ENCODE data around the gene IGFLR1. TPM values are rescaled to one million over a fixed set of nuclear protein-coding genes. Genes with fewer than 3 reads are reported as not detected.

IGFLR1 gene, protein sequence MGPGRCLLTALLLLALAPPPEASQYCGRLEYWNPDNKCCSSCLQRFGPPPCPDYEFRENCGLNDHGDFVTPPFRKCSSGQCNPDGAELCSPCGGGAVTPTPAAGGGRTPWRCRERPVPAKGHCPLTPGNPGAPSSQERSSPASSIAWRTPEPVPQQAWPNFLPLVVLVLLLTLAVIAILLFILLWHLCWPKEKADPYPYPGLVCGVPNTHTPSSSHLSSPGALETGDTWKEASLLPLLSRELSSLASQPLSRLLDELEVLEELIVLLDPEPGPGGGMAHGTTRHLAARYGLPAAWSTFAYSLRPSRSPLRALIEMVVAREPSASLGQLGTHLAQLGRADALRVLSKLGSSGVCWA
- 31.2 and 35.2 TPM in 2 replicates for total RNA-seq

GRCh38 chr19:35742121-35742724, at the start of gene IGFLR1:
Gene IGFLR1, minus strand, starts transcription at chr19:35742452. Its CDS starts 1,272 bp downstream, at chr19:35741180.
- intact Hi-C loops (cut with micrococcal nuclease): loop anchor here (5.0 to 10.0 kb wide), 2 partner anchors 115 to 373 kb away; partner anchors contain the start of genes OVOL3, POLR2I, RBM42 and TBCB

- intact Hi-C loops (cut with micrococcal nuclease): no loop called here
Measured at GRCh38 chr19:35791814-35792279, 49.6 kb upstream of the IGFLR1 start.

- intact Hi-C loops (cut with micrococcal nuclease): no loop called here
Measured at GRCh38 chr19:35790981-35791813, 48.9 kb upstream of the IGFLR1 start.

DNA sequence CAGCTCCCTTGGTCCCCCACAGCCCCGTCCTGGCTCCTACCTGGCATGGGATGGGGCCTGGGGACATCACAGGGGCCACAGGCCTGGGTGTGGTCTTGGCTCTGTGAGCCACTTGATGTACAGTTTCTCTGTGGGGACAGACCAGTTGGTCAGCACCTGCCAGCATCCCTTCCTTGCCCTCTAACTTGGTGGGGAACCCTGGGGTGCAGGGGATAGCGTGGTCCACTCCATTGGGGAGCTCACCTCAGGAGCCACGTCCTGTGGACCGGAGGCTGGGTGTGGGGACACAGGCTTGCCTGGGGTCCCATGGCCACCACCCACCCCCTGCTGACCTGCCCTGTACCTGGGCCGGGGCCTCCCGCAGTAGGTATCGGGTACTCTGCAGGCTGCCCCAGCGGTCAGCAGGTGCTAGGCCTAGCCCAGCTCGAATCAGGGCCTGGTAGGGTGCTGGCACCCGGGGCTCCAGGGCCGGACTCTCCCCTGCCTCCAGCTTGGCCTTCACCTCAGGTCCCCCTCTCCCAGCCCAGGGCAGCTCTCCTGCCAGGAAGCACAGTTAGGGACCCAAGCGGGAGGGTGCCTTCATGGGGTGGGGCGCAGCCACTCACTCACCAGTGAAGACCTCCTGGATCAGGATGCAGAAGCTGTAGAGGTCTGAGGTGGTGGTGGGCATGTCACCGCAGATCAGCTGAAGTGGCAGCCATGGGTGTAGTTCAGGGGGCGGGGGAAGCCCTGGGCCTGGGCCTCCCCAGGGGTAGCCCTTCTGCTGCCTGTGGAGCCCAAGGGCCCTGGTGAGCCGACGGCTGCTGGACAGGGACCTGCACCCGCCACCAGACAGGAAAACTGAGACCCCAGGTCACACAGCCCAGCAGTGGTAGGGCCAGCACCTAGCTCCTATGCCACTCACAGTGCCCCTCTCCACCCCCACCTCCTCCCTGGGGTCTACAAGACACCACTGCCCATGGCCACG, 48.0 kb upstream of the IGFLR1 start:
- intact Hi-C loops (cut with micrococcal nuclease): no loop called here

DNA sequence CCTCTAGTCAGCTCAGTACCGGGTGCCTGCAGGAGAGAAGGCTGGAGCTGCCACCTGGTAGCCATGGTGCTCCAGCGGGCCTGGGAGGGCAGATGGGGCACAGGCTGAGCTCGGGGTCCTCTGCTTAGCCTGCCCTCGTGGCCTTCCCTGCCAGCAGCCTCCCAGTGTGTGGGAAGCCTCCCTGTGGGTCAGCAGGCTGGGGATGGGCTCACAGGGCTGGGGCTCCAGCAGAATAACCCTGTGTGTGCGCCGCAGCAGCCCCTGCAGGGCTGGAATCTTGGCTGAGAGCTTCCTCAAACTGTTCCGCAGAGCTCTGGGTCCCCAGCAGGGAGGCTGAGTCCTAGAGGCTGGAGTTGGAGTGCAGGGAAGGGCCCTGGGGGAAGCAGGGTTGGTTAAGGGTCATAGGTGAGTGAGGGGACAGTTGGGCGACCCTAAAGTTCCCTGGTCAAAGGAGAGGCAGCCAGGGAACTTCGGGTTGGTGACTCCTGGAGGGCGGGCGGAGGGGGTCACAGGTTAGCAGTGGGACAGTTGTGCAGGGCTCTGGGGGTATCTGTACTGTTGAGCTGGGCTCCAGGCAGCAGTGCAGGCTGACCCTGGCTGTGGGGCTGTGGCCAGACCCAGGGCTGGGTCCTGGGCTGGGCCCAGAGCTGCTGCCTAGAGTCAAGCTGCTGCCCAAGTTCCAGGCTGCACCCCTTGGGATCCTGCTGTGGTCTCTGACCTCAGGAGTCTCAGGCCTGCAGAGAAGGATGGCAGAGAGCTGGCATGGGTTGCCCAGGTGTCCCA, 47.1 kb upstream of the IGFLR1 start:
- intact Hi-C loops (cut with micrococcal nuclease): no loop called here

- intact Hi-C loops (cut with micrococcal nuclease): no loop called here
Measured at GRCh38 chr19:35788205-35788960, 46.1 kb upstream of the IGFLR1 start.

GRCh38 chr19:35787227-35787799, 45.1 kb upstream of the IGFLR1 start:
- intact Hi-C loops (cut with micrococcal nuclease): no loop called here

- intact Hi-C loops (cut with micrococcal nuclease): no loop called here
Measured at GRCh38 chr19:35786299-35787160, 44.3 kb upstream of the IGFLR1 start.

- intact Hi-C loops (cut with micrococcal nuclease): no loop called here
Measured at GRCh38 chr19:35785339-35785627, 43.0 kb upstream of the IGFLR1 start.

GRCh38 chr19:35784503-35785338, 42.5 kb upstream of the IGFLR1 start:
- intact Hi-C loops (cut with micrococcal nuclease): no loop called here

DNA sequence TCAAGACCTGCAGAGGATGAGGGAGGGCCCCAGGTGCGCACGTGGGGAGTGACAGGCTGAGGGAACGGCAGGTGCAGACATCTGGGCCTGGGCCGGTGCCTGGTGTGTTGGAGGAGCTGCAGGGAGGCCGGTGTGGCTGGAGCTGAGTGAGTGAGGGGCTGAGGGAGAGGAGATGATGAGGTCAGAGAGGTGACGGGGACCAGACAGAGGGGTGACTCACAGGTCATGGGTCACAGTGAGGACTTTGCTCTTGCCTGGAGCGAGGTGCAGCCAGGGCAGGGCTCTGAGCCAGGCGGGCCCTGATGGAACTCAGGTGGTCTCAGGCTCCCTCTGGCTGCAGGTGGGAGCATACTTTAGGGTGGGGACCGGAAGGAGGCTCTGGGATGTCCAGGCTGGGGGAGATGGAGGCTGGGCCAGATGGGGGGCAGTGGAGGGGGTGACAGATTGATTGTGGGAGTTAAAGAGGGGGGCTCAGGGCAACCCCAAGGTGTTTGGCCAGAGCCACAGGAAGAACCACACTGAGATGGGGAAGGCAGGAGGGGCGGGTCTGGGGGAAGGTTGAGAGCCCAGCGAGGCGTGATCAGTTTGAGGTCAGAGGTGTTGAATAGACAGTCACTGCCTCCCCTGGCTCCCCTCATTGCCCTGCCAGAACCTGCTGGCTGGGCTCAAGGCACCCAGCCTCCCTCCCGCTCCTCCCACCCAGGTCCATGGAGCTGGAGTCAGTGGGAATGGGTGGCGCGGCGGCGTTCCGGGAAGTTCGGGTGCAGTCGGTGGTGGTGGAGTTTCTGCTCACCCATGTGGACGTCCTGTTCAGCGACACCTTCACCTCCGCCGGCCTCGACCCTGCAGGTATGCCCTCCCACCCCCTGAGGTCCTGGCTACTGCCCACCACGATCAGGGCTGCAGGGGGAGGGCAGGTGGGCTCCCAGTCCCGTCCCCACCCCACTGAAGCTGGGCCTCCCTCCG, 41.5 kb upstream of the IGFLR1 start:
- intact Hi-C loops (cut with micrococcal nuclease): no loop called here

- intact Hi-C loops (cut with micrococcal nuclease): no loop called here
Measured at GRCh38 chr19:35782589-35782988, 40.3 kb upstream of the IGFLR1 start.

DNA sequence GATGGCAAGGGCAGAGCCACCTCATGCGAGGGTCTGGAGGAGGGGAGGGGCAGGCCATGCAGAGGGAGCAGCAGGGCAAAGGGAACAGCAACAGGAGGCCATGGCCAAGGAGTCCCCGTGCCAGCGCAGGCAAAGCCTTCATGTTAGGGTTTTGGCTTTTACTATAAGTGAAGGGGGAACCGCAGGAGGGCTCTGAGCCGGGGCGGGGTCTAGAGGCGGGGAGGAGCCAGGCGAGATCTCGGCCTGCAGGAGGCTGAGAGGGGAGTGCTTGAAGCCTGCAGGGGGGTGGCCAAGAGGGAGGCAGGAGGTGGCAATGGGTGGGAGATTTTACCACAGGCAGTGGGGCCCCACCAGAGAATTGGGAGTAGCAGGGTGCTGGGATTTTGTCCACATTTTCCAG, 39.4 kb upstream of the IGFLR1 start:
- intact Hi-C loops (cut with micrococcal nuclease): no loop called here

- intact Hi-C loops (cut with micrococcal nuclease): no loop called here
Measured at GRCh38 chr19:35780717-35781116, 38.5 kb upstream of the IGFLR1 start.

DNA sequence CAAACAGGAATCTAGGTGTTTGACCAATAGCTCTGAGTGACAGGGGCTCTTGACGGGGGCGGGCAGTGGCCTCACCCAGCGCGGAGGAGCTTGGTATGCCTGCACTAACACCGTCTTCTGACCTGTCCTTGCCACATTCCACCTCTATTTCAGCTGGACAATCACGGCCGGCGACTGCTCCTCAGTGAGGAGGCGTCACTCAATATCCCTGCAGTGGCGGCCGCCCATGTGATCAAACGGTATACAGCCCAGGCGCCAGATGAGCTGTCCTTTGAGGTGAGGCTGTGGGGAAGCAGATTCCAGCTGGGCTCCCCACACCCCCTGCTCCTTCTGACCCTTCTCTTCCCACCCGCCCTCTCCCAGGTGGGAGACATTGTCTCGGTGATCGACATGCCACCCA, 37.8 kb upstream of the IGFLR1 start:
- intact Hi-C loops (cut with micrococcal nuclease): no loop called here

DNA sequence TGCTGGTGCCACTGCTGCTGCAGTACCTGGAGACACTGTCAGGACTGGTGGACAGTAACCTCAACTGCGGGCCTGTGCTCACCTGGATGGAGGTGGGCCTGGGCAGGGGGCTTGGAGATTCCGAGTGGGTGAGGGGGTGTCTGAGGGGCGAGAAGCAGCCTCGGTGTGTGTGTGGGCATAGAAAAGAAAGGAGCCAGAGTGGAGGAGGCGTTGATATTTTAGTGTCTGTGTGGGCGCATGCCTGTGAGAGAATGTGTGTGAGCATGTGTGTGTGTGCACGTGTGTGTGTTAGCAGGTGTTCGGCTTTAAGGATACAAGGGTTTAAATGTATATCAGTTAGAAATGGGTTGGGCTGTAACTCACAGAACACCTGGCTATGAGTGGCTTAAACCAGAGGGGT, 36.8 kb upstream of the IGFLR1 start:
- intact Hi-C loops (cut with micrococcal nuclease): no loop called here

Measured in T-helper 2 cell treated with Interferon-gamma antibody and Interleukin-4, amounts not matched to agents 100 ng/mL and 5 ng/mL, for 36 hours (primary cell).